ENCODE results near the gene FBXO46. TPM values are rescaled to one million over a fixed set of nuclear protein-coding genes. Genes with fewer than 3 reads are reported as not detected.

Gene FBXO46
- total and polyA plus RNA-seq, 10 of the 15 experiments (the other 5 are each of a cell fraction or from before 2014, with no cell fraction given) = 2.5 to 61.5 (median 13.7) TPM

GRCh38 chr19:45729800-45730290, 851 bp downstream of the FBXO46 start:
- in situ Hi-C loops (cut with MboI) = no loop called here
- Histone ChIP-seq H3K9me3 (replicated peaks; ENCODE audit: control insufficient read depth, insufficient read depth, low read length) (no peaks in the 10 kb centered on the region), H4K20me1 (ENCODE audit: control insufficient read depth, insufficient read depth) (no peaks in the 10 kb centered on the region; the same call in 1 of the 2 replicates), H3K27me3 (replicated peaks in 1 of 2; ENCODE audit: control insufficient read depth in 2 of 2, insufficient read depth in 2 of 2, low read length in 1 of 2) (no peaks in the 10 kb centered on the region), H2AFZ (ENCODE audit: control insufficient read depth, low read depth, low read length) (no peak overlapping the region; the same call in 1 of the 2 replicates), H3K36me3 (ENCODE audit: control insufficient read depth in 2 of 2, insufficient read depth in 2 of 2, low read length in 1 of 2) (peaks cover 0 to 7% of the 10 kb centered on the region in 2 experiments; a peak in 2 of 4 replicates), H3K4me2 (ENCODE audit: control insufficient read depth, insufficient read depth) (peak overlapping the region; percentile 69), H3K27ac (ENCODE audit: control insufficient read depth, insufficient read depth) (peak overlapping the region; percentile 90), H3K4me3 (peak overlapping the region; percentile 97), H3K9ac (ENCODE audit: control insufficient read depth, insufficient read depth, low read length) (peak overlapping the region; percentile 87), H3K79me2 (ENCODE audit: control insufficient read depth, insufficient read depth, low read length) (peaks cover 61% of the 10 kb centered on the region), H3K4me1 (ENCODE audit: control insufficient read depth, insufficient read depth, low read length) (peaks cover 4% of the 10 kb centered on the region; the same call in 1 of the 2 replicates)
- ChIA-PET CTCF (interaction anchor here (0.7 to 3.0 kb wide), 17 partner anchors 10 to 164 kb away, joined by 3 to 15 read pairs (median 5); partner anchors contain the start of genes QPCTL, SIX5 and SNRPD2), SMC1A (ENCODE audit: uncharacterized antibody, unreplicated experiment) (interaction anchor here (0.8 to 3.3 kb wide), 7 partner anchors 10 to 56 kb away, joined by 3 to 35 read pairs (median 11); partner anchors contain the start of genes QPCTL, SIX5 and SNRPD2), RAD21 (ENCODE audit: unreplicated experiment) (interaction anchor here (0.6 to 3.0 kb wide), 9 partner anchors 12 to 88 kb away, joined by 3 to 27 read pairs (median 6); partner anchors contain the start of genes GIPR, QPCTL, SIX5 and SNRPD2), POLR2A (interaction anchor here (0.6 to 3.8 kb wide), 10 partner anchors 12 to 133 kb away, joined by 3 to 58 read pairs (median 6); partner anchors contain the start of genes QPCTL, SIX5, SNRPD2 and SYMPK)
- TSS peak; percentile 77 for BruUV-seq (replicated peaks)
- ATAC-seq = peak; percentile 52
- WGBS (ENCODE audit: insufficient coverage, insufficient replicate concordance, low lambda C conversion rate, missing lambda C conversion rate) = 0% methylated on average over 10 of the region's 10 CpGs
- intact Hi-C loops (cut with micrococcal nuclease; ENCODE audit: unreplicated experiment) = loop anchor here (1.0 to 5.0 kb wide), 2 partner anchors 24 to 37 kb away; partner anchors contain the start of gene SIX5
- DNase-seq (ENCODE audit: low read depth, low spot score) = peak; percentile 51
- FAIRE-seq = peak; percentile 93
- TF ChIP-seq YY1 (IDR thresholded peaks at IDR 0.05; ENCODE audit: low read depth, low read length) = 0 out of 2 replicates have a peak, but pooled peaks have one; percentile 28
- peak; percentile 79 for TF ChIP-seq MTA2 (IDR thresholded peaks at IDR 0.05; ENCODE audit: low read depth)
- peak; percentile 86 for TF ChIP-seq IKZF1 (conservative IDR thresholded peaks at IDR 0.05)
- peak in 1 of 2 experiments; percentile 35; a peak in 1 of 4 replicates for TF ChIP-seq BHLHE40 (IDR thresholded peaks at IDR 0.05; ENCODE audit: borderline replicate concordance in 1 of 2, low read depth in 2 of 2, low read length in 1 of 2)
- peak; percentile 71 for TF ChIP-seq POLR2AphosphoS5 (IDR thresholded peaks at IDR 0.05; ENCODE audit: low read length)
- TF ChIP-seq IRF3 (IDR thresholded peaks at IDR 0.05) = no peak
- 0 out of 2 replicates have a peak, but pooled peaks have one; percentile 14 for TF ChIP-seq BCL11A (IDR thresholded peaks at IDR 0.05; ENCODE audit: low read depth, low read length)
- peak; percentile 66; the same call in 1 of the 2 replicates for TF ChIP-seq RELB (IDR thresholded peaks at IDR 0.05; ENCODE audit: low read depth)
- TF ChIP-seq MXI1 (IDR thresholded peaks at IDR 0.05; ENCODE audit: low read depth, low read length) = no peak; the same call in 1 of the 2 replicates
- peak; percentile 46; the same call in 1 of the 2 replicates for TF ChIP-seq NR2F1 (conservative IDR thresholded peaks at IDR 0.05)
- TF ChIP-seq EGR1 (IDR thresholded peaks at IDR 0.05; ENCODE audit: borderline replicate concordance in 1 of 2, low read depth in 2 of 2, low read length in 2 of 2) = peak in 1 of 2 experiments; percentile 90; a peak in 2 of 3 replicates
- TF ChIP-seq EED (IDR thresholded peaks at IDR 0.05; ENCODE audit: low read depth) = peak; percentile 57
- TF ChIP-seq NFYB (IDR thresholded peaks at IDR 0.05; ENCODE audit: insufficient read depth, low read depth, low read length) = 0 out of 2 replicates have a peak, but pooled peaks have one; percentile 29
- peak; percentile 24; the same call in 1 of the 2 replicates for TF ChIP-seq NFIC (IDR thresholded peaks at IDR 0.05; ENCODE audit: low read depth, low read length)
- no peak for TF ChIP-seq ELK1 (IDR thresholded peaks at IDR 0.05; ENCODE audit: low read depth, low read length)
- peak; percentile 95 for TF ChIP-seq SMARCA5 (IDR thresholded peaks at IDR 0.05)
- peak; percentile 74; the same call in 1 of the 2 replicates for TF ChIP-seq MTA3 (IDR thresholded peaks at IDR 0.05; ENCODE audit: borderline replicate concordance, low read length)
- no peak for TF ChIP-seq TBL1XR1 (IDR thresholded peaks at IDR 0.05; ENCODE audit: low read depth, low read length)
- 0 out of 2 replicates have a peak, but pooled peaks have one; percentile 4 for TF ChIP-seq SPI1 (IDR thresholded peaks at IDR 0.05; ENCODE audit: borderline replicate concordance, insufficient read depth, low read depth, low read length)
- peak; percentile 74 to 83 for TF ChIP-seq IKZF2 (IDR thresholded peaks at IDR 0.05)
